GM18858 (cell line): Measurements from ENCODE around the gene FITM1.

Experiments
- ATAC-seq: cut with Tn5 transposase; IDR thresholded peaks from one replicate; pipeline ENCODE4 v1.9.1; 2021; ENCODE audit not compliant: unreplicated experiment

The FITM1 gene

GRCh38 chr14:24181371-24182077 lies 51.1 kb downstream of the FITM1 start:
- no peak for ATAC-seq
